GM19452 (cell line): ENCODE results near the gene RNF167.
"Not testable (repeated sequence)": the region's sequence is repeated elsewhere in the genome, so short reads cannot be mapped to it uniquely, and the experiment has no call there.

Experiments used
- ATAC-seq: cut with Tn5 transposase; IDR thresholded peaks from one replicate; pipeline ENCODE4 v1.9.1; 2021; ENCODE audit not compliant: unreplicated experiment

The RNF167 gene

GRCh38 chr17:4902540-4902939 lies 37.5 kb upstream of the RNF167 start:
- no peak for ATAC-seq

- no peak for ATAC-seq
Observed at GRCh38 chr17:4903051-4903818, 36.8 kb upstream of the RNF167 start, which contains the start of gene CHRNE. Gene CHRNE (minus strand): TSS chr17:4903098. CDS start chr17:4903063, 35 bp downstream.

GRCh38 chr17:4906642-4907041 lies 33.4 kb upstream of the RNF167 start:
- ATAC-seq, result not testable (repeated sequence)

GRCh38 chr17:4908301-4908700 lies 31.8 kb upstream of the RNF167 start:
- ATAC-seq, result no peak

GRCh38 chr17:4908711-4909496 lies 31.2 kb upstream of the RNF167 start:
- no peak for ATAC-seq

GRCh38 chr17:4913994-4914393 lies 26.1 kb upstream of the RNF167 start:
- ATAC-seq, result no peak

GRCh38 chr17:4914551-4914950 lies 25.5 kb upstream of the RNF167 start:
- not testable (repeated sequence) for ATAC-seq

- ATAC-seq, result no peak
Observed at GRCh38 chr17:4919511-4920047, 20.5 kb upstream of the RNF167 start.

- no peak for ATAC-seq
Observed at GRCh38 chr17:4920351-4921048, 19.6 kb upstream of the RNF167 start.

GRCh38 chr17:4921320-4921719 lies 18.7 kb upstream of the RNF167 start:
- ATAC-seq, result no peak

- ATAC-seq, result not testable (repeated sequence)
Observed at GRCh38 chr17:4926577-4927335, 13.3 kb upstream of the RNF167 start.

- no peak for ATAC-seq
Observed at GRCh38 chr17:4928881-4929280, 11.2 kb upstream of the RNF167 start.

GRCh38 chr17:4931963-4932362 lies 8.1 kb upstream of the RNF167 start, which contains the start of gene GP1BA:
Gene GP1BA (plus strand): TSS chr17:4932277. CDS start chr17:4932605, 328 bp downstream.
- ATAC-seq, result no peak

- no peak for ATAC-seq
Observed at GRCh38 chr17:4932756-4933155, 7.3 kb upstream of the RNF167 start.

GRCh38 chr17:4933646-4934045 lies 6.4 kb upstream of the RNF167 start:
- ATAC-seq, result no peak

GRCh38 chr17:4934173-4934979 lies 5.7 kb upstream of the RNF167 start:
- no peak for ATAC-seq

GRCh38 chr17:4935650-4936049 lies 4.4 kb upstream of the RNF167 start:
- ATAC-seq, result no peak

- no peak for ATAC-seq
Observed at GRCh38 chr17:4936436-4936835, 3.6 kb upstream of the RNF167 start.

GRCh38 chr17:4937553-4937952 lies 2.5 kb upstream of the RNF167 start:
- ATAC-seq, result no peak

- no peak for ATAC-seq
Observed at GRCh38 chr17:4938069-4938491, 2.0 kb upstream of the RNF167 start.
